Measurements from ENCODE around the gene LGALS9.

DNA sequence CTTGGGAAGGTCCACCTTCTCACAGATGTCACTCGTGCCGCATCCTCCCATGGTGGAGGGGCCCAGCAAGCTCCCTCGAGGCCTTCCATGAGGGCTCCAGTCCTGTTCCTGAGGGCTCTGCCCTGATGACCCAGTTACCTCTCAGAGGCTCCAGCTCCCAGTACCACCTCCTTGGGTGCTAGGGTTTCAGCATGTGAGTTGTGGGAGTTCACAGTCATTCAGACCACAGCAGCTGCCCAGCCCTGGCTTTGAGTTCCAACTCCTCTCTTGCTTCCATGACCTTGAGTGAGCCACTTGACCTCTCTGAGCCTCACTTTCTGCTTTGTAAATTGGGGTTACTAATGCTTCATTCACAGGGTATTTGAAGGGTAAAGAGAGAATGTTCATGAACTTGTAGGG, 37.1 kb upstream of the LGALS9 start:
- TF ChIP-seq, protein P1, sequence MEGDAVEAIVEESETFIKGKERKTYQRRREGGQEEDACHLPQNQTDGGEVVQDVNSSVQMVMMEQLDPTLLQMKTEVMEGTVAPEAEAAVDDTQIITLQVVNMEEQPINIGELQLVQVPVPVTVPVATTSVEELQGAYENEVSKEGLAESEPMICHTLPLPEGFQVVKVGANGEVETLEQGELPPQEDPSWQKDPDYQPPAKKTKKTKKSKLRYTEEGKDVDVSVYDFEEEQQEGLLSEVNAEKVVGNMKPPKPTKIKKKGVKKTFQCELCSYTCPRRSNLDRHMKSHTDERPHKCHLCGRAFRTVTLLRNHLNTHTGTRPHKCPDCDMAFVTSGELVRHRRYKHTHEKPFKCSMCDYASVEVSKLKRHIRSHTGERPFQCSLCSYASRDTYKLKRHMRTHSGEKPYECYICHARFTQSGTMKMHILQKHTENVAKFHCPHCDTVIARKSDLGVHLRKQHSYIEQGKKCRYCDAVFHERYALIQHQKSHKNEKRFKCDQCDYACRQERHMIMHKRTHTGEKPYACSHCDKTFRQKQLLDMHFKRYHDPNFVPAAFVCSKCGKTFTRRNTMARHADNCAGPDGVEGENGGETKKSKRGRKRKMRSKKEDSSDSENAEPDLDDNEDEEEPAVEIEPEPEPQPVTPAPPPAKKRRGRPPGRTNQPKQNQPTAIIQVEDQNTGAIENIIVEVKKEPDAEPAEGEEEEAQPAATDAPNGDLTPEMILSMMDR (IDR thresholded peaks at IDR 0.05), result no peak
- no peak for TF ChIP-seq POLR2A (IDR thresholded peaks at IDR 0.05)

Measured in adrenal gland (tissue), 5 donors.